Measurements from ENCODE around the gene NFYA. TPM values are rescaled to one million over a fixed set of nuclear protein-coding genes. Genes with fewer than 3 reads are reported as not detected.

The NFYA gene
- 10.8 to 14.1 TPM (median 12.0 TPM) in 5 replicates for total RNA-seq (2022; extraction: Qiagen RNA extraction)

DNA sequence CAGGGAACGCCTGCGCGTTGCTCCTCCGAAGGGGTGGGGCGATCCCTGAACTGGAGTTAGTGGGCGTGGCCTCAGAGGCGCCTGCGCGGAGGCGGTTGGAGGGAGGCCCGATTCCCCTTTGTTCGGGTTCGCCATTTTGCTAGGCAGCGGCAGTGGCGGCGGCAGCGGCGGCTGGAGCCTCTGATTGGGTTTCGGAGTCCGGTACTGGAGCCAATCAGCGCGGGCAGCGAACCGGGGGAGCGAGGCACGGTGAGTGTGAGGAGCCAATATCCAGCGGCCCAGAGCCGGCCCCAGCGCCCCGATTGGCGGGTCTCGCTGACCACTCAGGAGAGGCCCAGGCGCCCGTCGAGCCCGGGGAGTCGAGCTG, at the start of gene NFYA:
NFYA (plus strand) TSS at position 139 of the 367 bp plus-strand sequence. CDS start 6,116 bp downstream, outside the sequence.

GRCh38 chr6:41039060-41039998, 33.4 kb upstream of the NFYA start, which contains the start of gene UNC5CL:
Gene UNC5CL, minus strand, starts transcription at chr6:41039221. Its CDS starts 4,147 bp downstream, at chr6:41035074.

DNA sequence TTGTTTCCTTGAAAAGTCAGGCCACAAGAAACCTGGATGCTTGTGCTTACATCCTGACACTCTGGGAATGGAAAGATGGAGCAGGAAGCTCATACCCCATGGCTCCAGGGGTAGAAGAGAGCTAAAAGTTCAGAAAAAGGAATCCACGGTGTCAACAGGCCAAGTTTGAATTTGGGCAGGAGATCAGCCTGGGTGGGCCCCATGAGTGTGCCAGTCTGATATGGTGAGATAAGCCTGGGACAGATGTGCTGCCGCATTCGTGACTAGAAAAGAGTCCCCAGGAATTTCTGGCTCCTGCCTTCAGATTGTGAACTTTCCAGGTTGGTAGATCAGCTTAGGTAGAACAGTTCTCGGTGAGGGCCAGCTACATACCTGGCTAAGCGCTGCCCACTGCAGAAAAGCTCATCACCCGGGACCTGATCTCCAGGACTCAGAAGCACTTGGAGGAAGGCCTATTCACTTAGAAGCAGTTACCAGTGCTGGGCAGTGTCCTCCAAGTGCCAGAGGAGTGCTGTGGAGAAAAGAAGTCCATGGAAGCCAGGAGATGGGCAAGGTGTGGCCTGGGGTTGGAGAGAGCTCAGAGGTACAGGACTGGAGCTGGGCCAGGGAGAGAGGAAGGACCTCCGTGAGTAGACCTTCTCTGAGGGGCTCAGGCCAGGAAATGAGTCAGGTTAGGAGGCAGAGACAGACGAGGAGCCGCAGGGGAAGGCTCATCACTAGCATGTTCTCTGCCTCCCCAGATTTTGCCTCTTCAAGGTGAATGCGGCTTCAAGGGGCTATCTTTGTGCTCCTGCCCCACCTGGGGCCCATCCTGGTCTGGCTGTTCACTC, 30.3 kb upstream of the NFYA start, which contains the start of gene TSPO2:
TSPO2 (plus strand) TSS at position 242 of the 830 bp plus-strand sequence; CDS start at position 761, 519 bp downstream.

GRCh38 chr6:41053041-41053440, 19.7 kb upstream of the NFYA start, which contains the start of gene APOBEC2:
Gene APOBEC2, plus strand, starts transcription at chr6:41053202. Its CDS starts 146 bp downstream, at chr6:41053348.

GRCh38 chr6:41071923-41072835, 595 bp upstream of the NFYA start, which contains the start of gene OARD1:
Gene OARD1, minus strand, starts transcription at chr6:41072356. Its CDS starts 722 bp downstream, at chr6:41071634.

Other genes with a start within 250 kb of the NFYA start
- gene UNC5CL, start 33.8 kb upstream of the NFYA start, total RNA-seq (2022; extraction: Qiagen RNA extraction), result 0.33 to 0.62 TPM (median 0.49 TPM) in 5 replicates
- gene TSPO2, start 30.5 kb upstream of the NFYA start, total RNA-seq (2022; extraction: Qiagen RNA extraction), result not detected in 5 replicates
- not detected in 5 replicates for gene APOBEC2, start 19.8 kb upstream of the NFYA start, total RNA-seq (2022; extraction: Qiagen RNA extraction)
- 15.9 to 21.1 TPM (median 20.1 TPM) in 5 replicates for gene OARD1, start 618 bp upstream of the NFYA start, total RNA-seq (2022; extraction: Qiagen RNA extraction)
- not detected in 5 replicates for gene TREML1, start 81.4 kb downstream of the NFYA start, total RNA-seq (2022; extraction: Qiagen RNA extraction)
- gene TREM2, start 90.1 kb downstream of the NFYA start, total RNA-seq (2022; extraction: Qiagen RNA extraction), result not detected in 5 replicates
- gene TREML2, start 128.2 kb downstream of the NFYA start, total RNA-seq (2022; extraction: Qiagen RNA extraction), result not detected in 5 replicates
- gene TREML4, start 155.4 kb downstream of the NFYA start, total RNA-seq (2022; extraction: Qiagen RNA extraction), result not detected in 5 replicates
- gene TREM1, start 213.7 kb downstream of the NFYA start, total RNA-seq (2022; extraction: Qiagen RNA extraction), result 0.13 to 0.50 TPM (median 0.24 TPM) in 5 replicates

All from A549 treated with Mapracorat at 1 μM for 4 hours (cell line).